Fibroblast of skin of back (primary cell): ENCODE measurements around the gene FSTL5.
A peak's percentile ranks its signal among the peaks of the same experiment; 100 is the strongest.

Source experiments
- DNase-seq: peaks from one replicate; pipeline ENCODE4 v3.0.0-alpha.2; 2013

The FSTL5 gene

DNA sequence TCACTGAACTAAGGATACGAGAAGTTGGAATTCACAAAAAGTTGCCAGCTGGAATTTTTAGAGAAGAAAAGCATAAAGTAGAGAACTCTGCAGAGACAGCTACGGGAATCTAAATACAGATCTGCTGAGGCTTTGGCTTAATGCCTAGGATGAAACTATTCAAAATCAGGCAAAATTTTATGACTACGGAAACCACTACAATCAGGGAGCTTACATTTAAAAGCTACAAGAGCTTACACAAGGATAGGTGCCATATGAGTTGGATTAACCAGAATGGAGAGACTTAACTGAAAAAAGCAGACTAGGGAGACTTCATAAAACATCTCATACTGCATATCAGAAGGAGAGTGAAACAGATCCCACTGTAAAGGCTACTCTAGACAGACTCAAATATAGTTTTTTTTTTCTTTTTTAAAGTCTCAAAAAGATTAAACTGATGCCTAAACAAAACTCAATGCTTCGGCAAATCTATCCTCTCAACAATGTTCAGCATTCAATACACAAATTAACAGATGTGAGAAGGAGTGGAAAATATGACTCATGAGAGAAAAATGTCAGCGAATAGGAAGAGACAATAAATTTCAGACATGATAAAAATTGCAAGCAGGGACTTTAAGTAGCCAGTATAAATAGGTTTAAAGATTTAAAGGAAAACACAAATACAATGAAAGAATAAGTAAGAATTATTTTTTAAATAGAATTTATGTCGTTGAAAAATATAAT, 586.1 kb downstream of the FSTL5 start:
- DNase-seq = peak; percentile 79

DNA sequence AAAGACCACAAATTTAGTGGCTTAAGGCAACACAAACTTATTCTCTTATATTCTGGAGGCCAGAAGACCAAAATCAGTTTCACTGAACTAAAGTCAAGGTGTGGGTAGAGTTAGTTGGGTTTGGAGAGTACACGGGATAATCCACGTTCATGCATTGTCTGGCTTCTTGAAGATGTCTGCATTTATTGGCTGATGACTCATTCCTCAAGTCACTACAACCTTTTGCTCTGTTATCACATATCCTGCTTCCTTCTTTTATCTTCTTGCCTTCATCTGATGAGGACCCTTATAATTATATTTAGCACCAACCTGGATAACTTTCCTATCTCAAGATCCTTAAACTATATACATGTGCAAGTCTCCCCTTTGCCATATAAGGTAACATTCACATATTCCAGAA, 590.0 kb downstream of the FSTL5 start:
- no peak for DNase-seq

DNA sequence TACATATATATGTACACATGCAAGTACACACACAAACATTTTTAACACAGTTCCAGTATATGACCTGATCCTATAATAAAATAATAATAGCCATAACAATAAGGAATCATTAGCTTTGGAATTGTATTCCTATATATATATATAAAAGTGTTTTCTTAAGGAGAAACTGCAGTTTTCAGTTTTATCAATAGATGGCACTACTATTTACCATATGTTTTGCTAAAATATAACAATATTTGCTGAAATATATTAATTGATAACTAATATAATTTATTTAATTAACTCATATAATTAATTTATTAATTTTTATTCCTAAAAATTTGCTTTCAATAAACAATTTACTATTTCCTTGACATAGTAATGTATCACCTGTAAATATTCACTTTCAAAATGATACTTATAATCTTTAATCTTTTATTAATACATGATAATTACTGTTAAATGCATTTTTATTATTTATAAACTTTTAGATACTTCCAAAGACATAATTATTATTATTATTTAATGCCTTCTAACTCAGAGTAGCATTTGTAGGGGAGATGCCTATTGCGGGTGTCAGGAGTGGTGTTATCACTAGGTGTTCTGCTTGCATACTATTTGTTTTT, 599.5 kb downstream of the FSTL5 start:
- DNase-seq = peak; percentile 7

DNA sequence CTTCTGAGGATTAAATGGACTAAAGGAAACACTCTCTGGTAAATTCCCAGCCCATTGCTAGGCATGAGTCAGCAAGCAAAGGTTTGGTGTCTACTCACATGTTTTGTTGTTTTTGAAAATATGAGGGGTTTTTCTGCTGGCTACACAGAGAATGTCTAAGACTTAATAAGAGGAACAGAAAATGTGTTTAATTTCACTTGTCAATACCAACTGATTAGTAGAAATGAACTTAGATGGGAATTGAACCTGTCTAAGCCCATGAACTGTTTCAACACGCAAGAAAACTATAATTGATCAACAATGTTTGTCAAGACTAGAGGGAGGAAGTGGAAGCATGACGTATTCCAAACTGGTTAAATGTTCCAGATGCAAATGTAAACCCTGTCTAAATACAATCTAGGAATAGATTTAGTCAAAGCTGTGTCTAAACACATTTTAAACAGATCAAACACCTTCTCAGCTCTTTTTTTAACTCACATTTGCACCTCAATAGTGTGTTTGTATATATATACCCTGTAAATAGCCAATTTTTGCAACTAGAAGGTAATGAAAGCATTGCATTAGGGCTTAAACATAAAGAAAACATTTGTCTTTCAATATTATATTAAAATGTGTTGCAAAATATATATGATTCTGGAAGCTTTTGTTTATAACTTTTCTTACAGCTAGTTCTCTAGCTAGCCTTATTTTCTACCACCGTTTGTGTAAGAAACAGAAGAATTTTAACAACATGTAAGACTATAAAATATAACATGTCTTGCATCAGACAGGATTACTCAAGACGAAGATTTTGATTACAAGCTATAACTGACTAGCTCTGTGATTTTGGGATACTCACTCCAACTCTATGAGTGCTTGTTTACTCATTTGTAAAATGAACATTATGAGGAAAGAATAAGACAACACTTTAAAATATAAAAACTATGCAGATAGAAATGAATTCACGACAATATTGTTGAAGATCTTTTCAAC, 607.8 kb downstream of the FSTL5 start:
- DNase-seq = peak; percentile 80

DNA sequence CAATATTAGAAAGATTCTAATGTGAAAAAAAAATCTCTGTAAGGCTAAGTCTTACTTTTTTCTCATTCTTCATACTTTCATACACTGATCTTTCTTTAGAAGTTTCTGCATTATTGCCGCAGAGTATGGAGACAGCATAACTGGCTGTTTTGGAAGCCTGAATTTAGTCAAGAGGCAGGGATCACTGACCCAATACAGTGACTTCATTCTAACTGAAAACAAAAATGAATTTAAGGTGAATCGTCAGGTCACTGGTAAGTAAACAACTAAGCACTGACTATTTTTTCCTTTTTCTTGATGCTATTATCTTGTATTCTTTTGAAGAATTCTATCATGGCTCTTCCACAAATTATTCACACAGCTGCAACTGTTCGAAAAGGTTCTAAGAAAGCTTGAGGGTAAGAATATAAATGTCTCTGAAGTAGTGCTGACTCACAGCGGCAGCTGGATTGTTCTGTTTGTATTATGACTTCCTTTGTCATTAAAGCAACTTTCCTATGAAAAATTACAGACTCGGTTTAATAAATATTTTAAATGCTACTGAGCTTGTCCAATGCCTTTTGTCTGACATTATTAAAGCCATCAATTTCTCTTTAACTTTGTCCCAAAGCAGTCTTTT, 609.3 kb downstream of the FSTL5 start:
- DNase-seq = peak; percentile 70

DNA sequence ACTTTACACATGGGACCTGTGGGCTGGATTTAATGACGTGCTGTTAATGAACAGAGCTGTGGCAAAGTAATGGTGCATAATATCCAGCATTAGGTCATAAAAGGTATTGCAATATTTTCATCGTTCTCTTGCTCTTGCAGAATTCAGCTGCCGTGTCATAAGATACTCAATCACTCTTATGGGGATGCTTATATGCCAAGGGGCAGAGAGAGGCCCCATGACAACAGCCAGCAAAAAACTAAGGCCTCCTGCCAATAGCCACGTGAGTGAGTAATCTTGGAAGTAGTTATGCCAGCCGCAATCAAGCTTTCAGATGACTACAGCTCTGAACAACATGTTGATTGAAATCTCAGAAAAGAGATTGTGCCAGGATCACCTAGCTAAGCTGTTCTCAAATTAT, 616.9 kb downstream of the FSTL5 start:
- DNase-seq = no peak

DNA sequence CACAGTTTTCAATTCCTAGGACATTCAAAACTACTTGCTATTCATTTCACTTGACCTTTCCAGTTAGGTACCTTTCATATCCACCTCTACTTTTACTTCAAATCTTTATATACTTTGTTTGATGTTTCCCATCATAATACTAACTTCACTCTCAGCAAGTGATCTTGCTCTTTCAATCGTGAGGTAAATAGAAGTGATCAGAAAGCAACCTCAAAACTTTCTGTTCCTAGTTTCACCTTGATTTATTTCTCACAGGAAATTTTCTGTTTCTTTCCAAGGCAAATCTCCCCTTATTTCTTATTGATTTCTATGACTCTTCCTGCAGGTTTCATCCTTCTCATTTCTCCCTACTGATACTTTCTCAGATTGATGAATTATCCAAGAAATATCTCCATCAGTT, 623.5 kb downstream of the FSTL5 start:
- no peak for DNase-seq

DNA sequence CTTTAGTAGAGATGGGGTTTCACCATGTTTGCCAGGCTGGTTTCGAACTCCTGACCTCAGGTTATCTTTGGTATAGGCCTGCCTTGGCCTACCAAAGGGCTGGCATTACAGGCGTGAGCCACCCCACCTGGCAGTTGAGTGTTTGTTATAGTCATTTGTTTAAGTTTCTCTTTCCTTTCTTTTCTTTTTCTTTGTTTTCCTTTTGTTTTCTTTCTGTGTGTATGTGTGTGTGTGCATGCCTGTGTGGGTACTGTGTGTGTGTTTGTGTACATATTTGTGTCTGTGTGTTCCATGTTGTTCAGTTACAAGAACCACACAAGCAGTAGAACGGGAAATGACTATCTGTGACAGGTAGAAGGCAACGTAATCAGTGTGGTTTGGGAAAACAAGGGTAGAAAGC, 624.9 kb downstream of the FSTL5 start:
- DNase-seq = no peak

DNA sequence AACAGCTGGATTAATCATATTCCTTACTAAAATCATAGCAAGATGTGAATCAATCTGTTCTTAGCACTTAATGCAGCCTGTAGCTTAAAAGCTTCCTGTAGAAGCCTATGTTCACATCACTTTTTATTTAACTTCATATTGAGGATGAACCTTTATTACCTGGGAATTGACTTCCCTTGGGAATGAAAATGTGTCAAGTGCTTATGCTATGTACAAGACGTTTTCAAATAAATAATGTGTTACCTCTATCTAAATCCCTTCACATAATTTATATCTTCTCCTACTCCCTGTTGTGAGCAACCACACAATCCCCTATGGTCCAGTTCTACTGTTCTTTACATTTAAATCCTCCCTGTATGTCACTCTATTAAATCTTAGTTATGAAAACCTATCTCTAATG, 633.1 kb downstream of the FSTL5 start:
- no peak for DNase-seq

DNA sequence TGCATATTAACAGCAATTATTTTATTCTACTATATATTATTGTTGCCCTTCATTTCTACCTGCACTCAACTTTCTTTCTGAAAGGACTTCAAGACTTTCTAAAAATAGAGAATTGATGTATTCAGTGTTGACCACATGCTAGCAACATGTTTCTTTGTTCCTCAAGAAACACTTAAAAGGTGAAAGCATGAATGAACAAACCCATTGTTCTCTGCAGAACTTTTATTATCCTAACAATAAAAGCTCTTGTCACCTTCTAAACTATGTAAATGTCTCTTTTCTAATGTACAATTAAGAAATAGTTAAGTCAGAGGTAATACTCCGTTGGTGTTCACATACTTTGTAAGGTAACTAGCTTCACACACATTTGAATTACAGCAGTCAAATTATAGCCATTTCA, 638.7 kb downstream of the FSTL5 start:
- DNase-seq = no peak

DNA sequence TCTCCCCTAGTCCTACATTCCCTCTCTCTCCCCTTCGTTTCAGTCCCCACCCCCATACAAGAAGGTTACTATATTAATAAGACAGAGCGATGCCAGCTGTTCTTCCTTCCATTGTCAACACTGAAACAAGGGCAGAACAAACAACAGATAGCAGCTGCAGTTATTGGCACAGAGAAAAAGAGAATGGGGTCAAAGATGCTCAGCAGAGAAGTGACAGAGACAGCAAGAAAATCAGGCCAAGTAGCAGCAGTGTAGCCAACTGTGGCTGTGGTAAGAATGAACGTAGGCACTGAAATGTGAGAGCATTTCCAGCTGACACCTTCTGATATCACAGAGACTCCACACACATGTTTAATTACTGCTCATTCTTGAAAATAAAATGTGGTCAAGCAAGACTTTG, 641.8 kb downstream of the FSTL5 start:
- DNase-seq = no peak

DNA sequence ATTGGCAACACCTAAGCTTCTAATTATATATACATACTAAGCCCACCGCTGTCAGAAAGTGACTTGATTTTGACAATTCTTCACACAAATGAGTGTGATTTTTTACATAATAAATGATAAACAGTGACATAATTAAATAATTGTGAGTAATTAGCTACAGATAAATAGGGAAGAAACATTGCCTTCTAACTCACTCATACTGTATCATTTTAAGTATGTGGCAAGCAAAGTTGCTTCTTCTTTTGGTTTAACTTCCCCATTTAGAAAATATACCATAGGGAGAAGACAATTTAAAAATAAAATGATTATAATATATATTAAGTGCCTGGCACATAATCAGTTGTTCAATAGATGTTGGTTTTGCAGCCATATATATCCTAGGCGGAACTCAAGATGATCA, 644.2 kb downstream of the FSTL5 start:
- DNase-seq = no peak

DNA sequence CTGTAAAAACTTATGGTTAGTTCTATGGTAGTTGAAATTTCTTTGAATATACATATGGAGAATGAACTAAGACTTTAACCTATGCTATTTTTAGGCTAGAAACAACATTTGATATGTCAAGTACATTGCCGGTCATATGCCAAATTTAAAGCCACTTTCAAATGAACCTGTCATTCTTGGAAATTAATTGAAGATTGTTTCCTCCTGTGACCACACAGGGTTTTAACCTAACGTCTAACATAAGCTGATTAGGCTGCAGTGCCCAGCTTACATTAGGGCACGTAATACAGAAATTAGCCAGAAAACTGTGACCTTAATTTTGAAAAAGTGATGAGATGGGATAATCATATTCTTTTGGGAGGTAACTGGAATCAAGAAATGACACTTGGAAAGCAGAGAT, 645.9 kb downstream of the FSTL5 start:
- no peak for DNase-seq

DNA sequence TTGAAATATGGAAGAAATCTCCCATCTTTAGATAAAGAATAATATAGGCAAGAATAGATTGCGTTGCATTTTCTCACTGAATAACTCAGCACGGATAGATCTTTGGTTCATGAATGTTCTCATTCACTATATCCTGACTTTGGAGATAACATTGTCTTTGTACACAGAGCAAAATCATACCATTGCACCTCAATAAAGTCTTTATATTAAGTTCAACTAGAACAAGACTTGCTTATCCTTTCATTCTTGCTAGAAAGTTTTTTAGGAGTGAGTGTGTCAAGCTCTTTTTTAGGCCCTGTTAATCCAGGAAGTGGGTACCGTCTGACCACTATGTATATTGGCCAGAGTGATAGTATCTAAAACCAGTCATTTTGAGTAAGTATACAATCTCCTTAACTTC, 658.7 kb downstream of the FSTL5 start:
- DNase-seq = no peak

DNA sequence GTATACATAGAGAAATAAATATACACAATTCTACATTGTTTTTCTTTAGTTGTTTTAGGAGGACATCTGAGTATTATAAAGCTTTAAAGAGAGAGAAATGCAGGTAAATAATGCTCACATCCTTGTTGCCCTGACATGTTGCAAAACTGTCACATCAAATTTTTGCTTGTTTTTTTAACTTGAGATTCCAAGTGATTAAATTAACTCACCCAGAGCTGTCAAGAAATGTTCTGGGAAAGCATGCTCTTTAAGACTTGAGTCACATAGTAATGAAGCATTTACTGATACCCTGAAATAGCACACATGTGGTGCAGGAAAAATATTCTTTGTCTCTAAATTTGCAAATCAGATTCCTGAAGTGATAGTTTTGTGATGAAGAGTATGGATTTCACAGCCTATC, 665.6 kb downstream of the FSTL5 start:
- DNase-seq = no peak

DNA sequence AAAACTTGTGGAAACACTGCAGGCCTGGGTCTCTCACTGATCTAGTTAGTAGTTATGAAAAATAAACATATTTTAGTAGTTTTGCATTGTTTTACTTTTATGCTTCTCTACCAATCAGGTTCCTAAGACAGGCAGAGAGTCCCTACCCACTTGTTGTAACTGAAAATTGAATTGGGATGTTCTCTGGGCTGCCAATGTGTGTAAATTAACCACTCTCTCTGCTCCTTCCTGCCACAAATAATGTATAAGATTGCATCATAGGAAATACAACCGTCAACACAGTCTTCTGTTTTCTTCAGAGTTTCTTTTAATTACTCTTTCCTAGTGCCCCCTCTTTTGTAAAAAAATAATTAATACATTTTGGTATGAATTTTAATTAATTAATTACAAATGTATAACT, 677.3 kb downstream of the FSTL5 start:
- DNase-seq = no peak

DNA sequence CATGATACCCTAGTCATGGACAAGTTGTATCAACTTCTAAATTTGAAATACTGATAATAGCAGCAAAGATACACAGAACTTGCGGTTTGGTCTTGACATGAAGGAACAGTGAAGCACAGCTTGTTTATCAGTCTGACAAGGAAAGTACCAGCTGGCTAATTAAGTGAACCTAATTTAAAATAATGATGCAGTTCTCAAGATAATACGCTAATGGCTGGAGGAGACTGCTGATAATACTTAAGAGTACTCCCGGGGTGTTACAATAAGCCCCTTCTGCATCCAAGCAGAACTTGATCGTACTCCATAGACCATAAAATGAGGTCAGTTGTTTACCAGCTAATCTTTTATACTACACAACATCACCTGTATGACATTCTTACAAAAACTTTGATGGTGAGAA, 697.5 kb downstream of the FSTL5 start:
- no peak for DNase-seq

DNA sequence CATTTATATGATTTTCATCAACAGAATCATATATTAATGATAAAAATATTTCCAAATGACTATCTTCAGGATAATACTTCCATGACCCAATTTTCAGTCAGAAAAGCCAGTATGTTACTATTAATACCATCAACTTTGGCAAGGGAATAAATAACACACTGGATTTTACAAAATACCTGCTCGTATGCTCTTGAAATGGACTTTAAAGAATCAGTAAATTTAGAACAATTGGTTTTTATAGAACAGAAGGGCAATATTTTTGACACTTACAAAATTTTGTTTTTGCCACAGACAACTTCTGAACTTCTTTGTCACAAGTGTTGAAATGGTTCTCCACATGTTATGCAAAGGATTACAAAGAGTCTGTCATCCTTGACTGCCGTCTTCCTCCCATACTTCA, 700.4 kb downstream of the FSTL5 start:
- DNase-seq = no peak

DNA sequence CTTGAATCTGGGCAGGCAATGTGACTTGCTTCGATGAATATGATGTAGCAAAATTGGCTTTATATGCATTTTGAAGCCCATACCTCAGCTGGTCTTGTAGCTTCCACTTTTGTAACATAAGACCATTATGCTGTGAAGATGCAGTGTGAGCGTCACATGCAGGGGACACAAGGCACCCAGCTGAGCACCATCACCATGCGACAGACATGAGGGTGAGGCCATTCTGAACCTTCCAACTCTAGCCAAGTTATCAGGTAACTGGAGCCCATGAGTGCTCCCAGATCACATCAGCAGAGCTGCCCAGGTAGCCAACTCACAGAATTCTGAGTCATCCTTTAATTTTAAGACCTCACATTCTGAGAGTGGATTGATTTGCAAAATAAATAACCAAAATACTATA, 705.9 kb downstream of the FSTL5 start:
- no peak for DNase-seq

DNA sequence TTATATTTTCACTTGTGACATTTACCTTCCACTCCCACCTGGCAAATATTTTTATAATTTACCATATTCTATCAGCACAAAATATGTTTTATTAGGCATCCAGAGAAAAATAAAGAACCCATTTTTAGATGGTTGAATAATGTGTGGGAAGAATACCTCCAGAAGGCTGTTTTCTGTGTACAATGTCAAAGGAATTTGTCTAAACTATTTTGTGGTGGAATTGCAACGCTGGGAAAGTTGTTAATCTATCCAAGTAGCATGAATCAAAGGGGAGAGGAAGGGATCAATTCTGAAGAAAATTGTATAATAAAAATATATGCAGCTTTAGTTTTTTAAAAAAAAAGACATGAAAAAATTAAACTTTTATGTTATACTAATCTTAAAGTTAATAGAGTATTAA, 706.5 kb downstream of the FSTL5 start:
- peak; percentile 47 for DNase-seq

DNA sequence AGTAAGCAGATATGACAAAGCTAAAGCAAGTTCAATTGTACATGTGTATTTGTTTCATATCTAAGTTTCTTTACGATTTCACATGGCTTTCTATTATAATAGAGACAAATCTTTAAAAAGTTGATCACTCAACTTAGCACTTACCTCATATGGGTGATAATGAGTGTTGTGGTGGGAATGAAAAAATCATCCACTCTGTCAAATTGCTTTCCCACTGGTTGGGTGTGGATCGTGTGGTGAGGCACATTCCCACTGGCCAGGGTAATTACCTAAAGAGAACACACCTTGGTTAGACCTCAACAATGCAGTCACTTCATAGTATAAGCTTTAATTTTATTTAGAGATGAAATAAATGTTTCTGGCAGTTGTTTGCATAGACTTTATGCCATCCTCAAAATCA, 708.9 kb downstream of the FSTL5 start:
- no peak for DNase-seq

DNA sequence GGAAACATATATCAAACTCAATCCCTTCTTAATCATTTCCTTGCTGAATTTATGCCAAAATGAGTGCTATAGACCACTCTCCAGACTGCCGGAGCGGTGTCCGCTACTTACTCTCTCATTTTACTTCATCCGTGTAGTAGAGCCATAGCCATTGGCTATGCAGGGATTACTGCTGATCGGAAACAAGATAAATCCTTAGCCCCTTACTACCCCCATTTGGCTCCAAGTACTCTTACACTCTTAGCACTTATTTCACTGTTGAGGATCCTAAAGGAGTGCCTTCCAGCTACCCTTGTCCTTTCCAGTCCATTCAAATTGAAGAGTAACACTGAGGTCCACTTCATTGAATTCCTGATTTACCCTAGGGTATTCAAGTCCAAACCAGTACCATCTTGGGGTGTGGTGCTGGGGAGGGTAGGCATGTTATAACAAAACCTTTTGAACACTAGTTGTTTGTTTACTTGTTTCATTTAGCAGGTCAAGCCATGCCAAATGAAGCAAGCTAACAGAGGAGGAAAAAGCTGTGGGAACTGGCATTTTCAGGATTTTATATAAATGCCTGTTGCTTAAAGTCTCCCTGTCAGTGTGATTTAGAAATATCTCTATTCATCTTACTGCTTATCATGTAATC, 715.1 kb downstream of the FSTL5 start:
- DNase-seq = no peak

DNA sequence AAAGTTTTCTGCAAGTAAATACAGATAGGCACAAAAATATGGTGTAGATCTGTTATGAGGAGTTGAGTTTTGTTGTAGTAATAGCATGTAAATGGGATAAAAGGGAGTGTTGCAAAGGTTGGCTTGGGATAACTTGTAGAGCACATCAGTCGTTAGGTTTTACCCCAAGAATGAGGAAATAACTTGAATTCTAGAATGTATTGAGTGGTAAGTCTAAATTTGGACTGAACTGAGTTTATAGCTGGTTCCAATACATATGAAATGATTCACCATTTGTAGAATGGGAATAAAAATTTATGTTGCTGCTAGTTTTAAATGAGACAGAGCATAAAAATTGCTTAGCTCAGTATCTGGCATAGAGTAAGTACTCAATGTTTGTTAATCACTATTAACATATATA, 719.2 kb downstream of the FSTL5 start:
- DNase-seq = peak; percentile 47
